Stimulated activated naive CD8-positive, alpha-beta T cell treated with anti-CD3 and anti-CD28 coated beads, Interleukin-15, Interleukin-2, amounts not matched to agents 100 ng/mL and 50 ng/mL, for 24 hours (primary cell): ENCODE measurements around the gene GPR153.

Experiments used
- H3K27ac Mint-ChIP-seq: one replicate; pipeline ENCODE4 v1.8.0; 2021; ENCODE audit warnings: mild to moderate bottlenecking, mixed read lengths
- H3K27me3 Mint-ChIP-seq: one replicate; pipeline ENCODE4 v1.8.0; 2021; ENCODE audit warnings: mixed read lengths
- H3K36me3 Mint-ChIP-seq: one replicate; pipeline ENCODE4 v1.8.0; 2021; ENCODE audit warnings: low read depth, mixed read lengths
- H3K4me1 Mint-ChIP-seq: one replicate; pipeline ENCODE4 v1.8.0; 2021; ENCODE audit warnings: low read depth, mixed read lengths
- H3K4me3 Mint-ChIP-seq: one replicate; pipeline ENCODE4 v1.8.0; 2021; ENCODE audit warnings: mild to moderate bottlenecking, mixed read lengths
- H3K9me3 Mint-ChIP-seq: one replicate; pipeline ENCODE4 v1.8.0; 2021; ENCODE audit warnings: mixed read lengths

The GPR153 gene

DNA sequence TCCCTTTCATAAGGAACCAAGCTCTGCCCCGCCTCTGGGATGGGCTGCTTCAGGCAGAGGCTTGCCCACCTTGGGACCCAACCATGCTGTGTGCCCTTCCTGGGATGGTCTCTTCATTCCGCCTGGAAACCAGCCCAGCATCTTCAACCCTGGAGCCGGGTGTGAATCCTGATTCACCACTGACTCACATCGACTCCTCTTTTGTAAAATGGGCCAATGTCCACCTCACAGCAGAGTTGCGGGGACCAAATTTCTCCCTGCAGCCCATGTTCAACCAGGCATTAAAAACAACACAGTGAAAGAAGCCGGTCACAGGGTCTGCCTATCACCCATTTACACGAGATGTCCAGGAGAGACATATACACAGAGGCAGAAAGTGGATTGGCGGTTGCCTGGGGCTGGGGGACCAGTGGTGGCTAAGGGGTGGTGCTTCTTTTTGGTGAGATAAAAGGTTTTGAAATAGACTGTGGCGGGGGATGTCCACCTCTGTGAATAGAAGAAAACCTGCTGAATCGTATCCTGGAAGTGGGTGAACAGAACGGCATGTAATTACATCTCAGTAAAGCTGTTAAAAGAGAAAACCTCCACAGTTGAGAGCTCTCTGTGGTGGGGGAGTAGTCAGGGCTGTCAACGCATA is 6.9 kb upstream of the GPR153 start:
- H3K27ac Mint-ChIP-seq, result no peak overlapping the region
- H3K9me3 Mint-ChIP-seq, result no peaks in the 10 kb centered on the region
- no peaks in the 10 kb centered on the region for H3K27me3 Mint-ChIP-seq
- H3K4me1 Mint-ChIP-seq, result no peaks in the 10 kb centered on the region
- H3K36me3 Mint-ChIP-seq, result no peaks in the 10 kb centered on the region
- H3K4me3 Mint-ChIP-seq, result no peak overlapping the region

DNA sequence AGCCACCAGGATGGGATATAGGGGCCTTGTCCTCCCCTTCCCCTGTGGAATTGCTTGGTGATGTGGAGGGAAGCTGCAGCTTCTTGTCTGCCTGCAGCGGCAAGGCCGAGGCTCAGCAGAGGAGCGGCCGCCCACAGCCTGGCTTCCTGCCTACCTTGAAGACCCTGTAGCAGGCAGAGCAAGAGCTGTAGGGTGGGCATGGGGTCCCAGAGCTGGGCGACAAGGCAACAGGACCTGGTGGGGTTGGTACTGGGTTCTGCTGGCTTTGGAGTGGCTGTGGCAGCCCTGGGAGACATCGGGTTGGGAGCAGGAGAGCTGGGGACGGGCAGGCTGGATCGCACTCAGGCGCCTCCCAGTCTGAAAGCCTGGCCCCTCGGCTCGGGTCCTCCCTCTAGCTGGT is 5.7 kb upstream of the GPR153 start:
- peaks cover 4% of the 10 kb centered on the region for H3K27me3 Mint-ChIP-seq

GRCh38 chr1:6265151-6265550 is 4.3 kb upstream of the GPR153 start:
- no peaks in the 10 kb centered on the region for H3K36me3 Mint-ChIP-seq
- H3K27me3 Mint-ChIP-seq, result peaks cover 4% of the 10 kb centered on the region
- no peak overlapping the region for H3K4me3 Mint-ChIP-seq
- H3K9me3 Mint-ChIP-seq, result no peaks in the 10 kb centered on the region
- no peak overlapping the region for H3K27ac Mint-ChIP-seq
- peaks cover 3% of the 10 kb centered on the region for H3K4me1 Mint-ChIP-seq

More for the DNA sequence above, 5.7 kb upstream of the GPR153 start:
- Mint-ChIP-seq H3K4me3 (no peak overlapping the region), H3K9me3 (no peaks in the 10 kb centered on the region), H3K4me1 (peaks cover 3% of the 10 kb centered on the region), H3K27ac (no peak overlapping the region), H3K36me3 (no peaks in the 10 kb centered on the region)

- peaks cover 11% of the 10 kb centered on the region for H3K4me1 Mint-ChIP-seq
- H3K36me3 Mint-ChIP-seq, result no peaks in the 10 kb centered on the region
- H3K27me3 Mint-ChIP-seq, result peaks cover 13% of the 10 kb centered on the region
- H3K4me3 Mint-ChIP-seq, result no peak overlapping the region
- no peaks in the 10 kb centered on the region for H3K9me3 Mint-ChIP-seq
- H3K27ac Mint-ChIP-seq, result no peak overlapping the region
These were observed 2.8 kb upstream of the GPR153 start for GRCh38 chr1:6263716-6264115.

- no peak overlapping the region for H3K4me3 Mint-ChIP-seq
- H3K4me1 Mint-ChIP-seq, result peaks cover 11% of the 10 kb centered on the region
- no peaks in the 10 kb centered on the region for H3K9me3 Mint-ChIP-seq
- no peaks in the 10 kb centered on the region for H3K36me3 Mint-ChIP-seq
- H3K27me3 Mint-ChIP-seq, result peaks cover 13% of the 10 kb centered on the region
- H3K27ac Mint-ChIP-seq, result no peak overlapping the region
These were observed 1.9 kb upstream of the GPR153 start for GRCh38 chr1:6262555-6263420.

- Mint-ChIP-seq H3K4me3 (peak overlapping the region; percentile 35), H3K9me3 (no peaks in the 10 kb centered on the region), H3K4me1 (peaks cover 11% of the 10 kb centered on the region), H3K27ac (no peak overlapping the region), H3K27me3 (peaks cover 13% of the 10 kb centered on the region), H3K36me3 (no peaks in the 10 kb centered on the region)
These were observed 707 bp upstream of the GPR153 start for GRCh38 chr1:6261615-6261995.

DNA sequence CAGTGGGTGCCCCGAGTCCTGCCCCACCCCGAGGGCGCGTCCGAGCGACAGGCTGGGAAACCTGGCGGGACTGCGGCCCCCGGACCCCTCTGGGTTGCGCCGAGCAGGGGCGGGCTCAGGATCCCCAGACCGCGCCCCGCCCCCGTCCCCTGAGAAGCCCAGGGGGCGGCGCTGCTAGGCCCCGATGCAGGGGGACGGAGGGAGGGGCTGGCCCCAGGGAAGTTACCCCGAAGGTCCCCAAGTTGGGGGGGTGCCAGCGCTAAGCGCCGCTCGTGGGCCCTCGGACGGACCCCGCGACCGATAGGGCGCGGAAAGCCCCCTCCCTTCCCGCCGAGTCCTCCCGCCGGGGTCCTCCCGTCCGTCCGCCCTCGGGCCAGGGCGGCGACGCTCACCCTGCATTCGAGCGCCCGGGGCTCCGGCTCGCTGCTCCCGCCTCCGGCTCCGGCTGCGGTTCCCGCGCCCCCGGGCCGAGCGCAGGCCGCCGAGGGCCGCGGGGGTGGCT is 414 bp downstream of the GPR153 start:
- H3K36me3 Mint-ChIP-seq, result no peaks in the 10 kb centered on the region
- no peaks in the 10 kb centered on the region for H3K9me3 Mint-ChIP-seq
- no peak overlapping the region for H3K27ac Mint-ChIP-seq
- H3K27me3 Mint-ChIP-seq, result peaks cover 13% of the 10 kb centered on the region
- H3K4me3 Mint-ChIP-seq, result no peak overlapping the region
- H3K4me1 Mint-ChIP-seq, result peaks cover 11% of the 10 kb centered on the region

DNA sequence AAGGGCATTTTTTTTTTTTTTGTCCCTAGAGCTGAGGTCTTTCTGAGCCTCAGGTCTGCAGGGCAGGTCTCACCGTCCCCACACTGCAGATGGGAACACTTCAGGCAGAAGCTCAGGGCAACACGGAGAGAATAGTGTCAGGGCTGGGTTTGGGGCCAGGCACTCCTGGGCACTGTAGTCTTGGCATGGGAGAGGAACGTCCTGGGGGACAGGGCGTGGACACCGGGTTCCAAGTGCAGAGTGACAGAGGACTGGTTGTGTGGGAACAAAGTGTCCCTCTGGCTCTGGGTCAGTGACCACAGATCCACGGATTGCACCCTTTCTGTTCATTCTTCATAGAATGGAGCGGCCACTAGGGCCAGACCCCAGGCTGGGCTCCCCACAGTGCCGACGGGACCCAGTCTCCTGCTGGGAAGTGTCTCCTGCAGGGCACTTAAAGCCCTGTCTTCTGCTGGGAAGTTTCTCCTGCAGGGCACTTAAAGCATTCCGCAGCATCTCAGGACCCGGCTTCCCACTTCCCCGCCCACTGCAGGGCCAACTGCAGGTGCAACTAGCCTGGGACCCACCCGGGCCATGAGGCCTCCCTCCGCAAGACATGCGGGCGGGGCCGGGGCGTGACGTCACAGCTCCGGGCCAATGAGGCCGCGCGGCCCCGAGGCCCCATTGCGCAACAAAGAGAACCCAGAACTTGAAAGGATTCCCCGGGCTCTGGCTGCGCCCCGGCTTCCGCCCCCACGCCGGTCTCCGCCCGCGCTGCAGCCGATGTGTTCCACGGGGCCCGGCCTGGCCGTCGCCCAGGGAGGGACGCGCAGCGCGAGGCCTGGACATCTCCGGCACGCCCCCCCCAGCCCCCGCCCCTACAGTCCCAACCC is 1.2 kb downstream of the GPR153 start:
- Mint-ChIP-seq H3K4me1 (peaks cover 11% of the 10 kb centered on the region), H3K4me3 (peak overlapping the region; percentile 17), H3K27me3 (peaks cover 13% of the 10 kb centered on the region), H3K27ac (no peak overlapping the region), H3K36me3 (no peaks in the 10 kb centered on the region), H3K9me3 (no peaks in the 10 kb centered on the region)

DNA sequence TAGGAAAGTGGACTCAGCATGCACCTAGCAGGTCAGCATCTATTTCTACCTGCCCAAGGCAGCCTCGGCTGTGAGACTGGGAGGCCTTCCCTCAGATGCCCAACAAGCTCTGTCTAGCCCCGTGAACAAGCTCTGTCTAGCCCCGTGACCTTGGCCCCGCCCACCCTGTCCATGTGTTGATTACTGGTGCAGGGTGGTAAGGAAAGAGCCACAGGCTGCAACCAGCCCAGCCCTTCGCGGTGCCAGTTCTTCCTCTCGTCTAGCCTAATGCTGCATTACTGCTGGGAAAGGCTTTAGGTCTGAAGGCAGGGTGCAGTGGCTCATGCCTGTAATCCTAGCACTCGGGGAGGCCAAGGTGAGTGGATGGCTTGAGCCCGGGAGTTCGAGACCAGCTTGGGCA is 2.2 kb downstream of the GPR153 start:
- H3K4me1 Mint-ChIP-seq, result peaks cover 11% of the 10 kb centered on the region
- no peaks in the 10 kb centered on the region for H3K36me3 Mint-ChIP-seq
- no peak overlapping the region for H3K4me3 Mint-ChIP-seq
- H3K27ac Mint-ChIP-seq, result no peak overlapping the region
- H3K9me3 Mint-ChIP-seq, result no peaks in the 10 kb centered on the region
- peaks cover 13% of the 10 kb centered on the region for H3K27me3 Mint-ChIP-seq

GRCh38 chr1:6257541-6258069 is 3.3 kb downstream of the GPR153 start:
- H3K27me3 Mint-ChIP-seq, result peaks cover 13% of the 10 kb centered on the region
- no peaks in the 10 kb centered on the region for H3K36me3 Mint-ChIP-seq
- H3K27ac Mint-ChIP-seq, result no peak overlapping the region
- H3K4me3 Mint-ChIP-seq, result no peak overlapping the region
- H3K4me1 Mint-ChIP-seq, result peaks cover 11% of the 10 kb centered on the region
- no peaks in the 10 kb centered on the region for H3K9me3 Mint-ChIP-seq

- no peaks in the 10 kb centered on the region for H3K9me3 Mint-ChIP-seq
- H3K4me1 Mint-ChIP-seq, result peaks cover 8% of the 10 kb centered on the region
- H3K4me3 Mint-ChIP-seq, result no peak overlapping the region
- peaks cover 8% of the 10 kb centered on the region for H3K27me3 Mint-ChIP-seq
- no peaks in the 10 kb centered on the region for H3K36me3 Mint-ChIP-seq
- H3K27ac Mint-ChIP-seq, result no peak overlapping the region
These were observed 4.3 kb downstream of the GPR153 start for GRCh38 chr1:6256645-6257044.

GRCh38 chr1:6254691-6255090 is 6.2 kb downstream of the GPR153 start:
- Mint-ChIP-seq H3K4me3 (no peak overlapping the region), H3K9me3 (no peaks in the 10 kb centered on the region), H3K36me3 (no peaks in the 10 kb centered on the region), H3K27ac (no peak overlapping the region), H3K4me1 (peaks cover 7% of the 10 kb centered on the region), H3K27me3 (peaks cover 19% of the 10 kb centered on the region)

GRCh38 chr1:6253380-6253779 is 7.5 kb downstream of the GPR153 start:
- no peak overlapping the region for H3K27ac Mint-ChIP-seq
- peaks cover 14% of the 10 kb centered on the region for H3K27me3 Mint-ChIP-seq
- H3K4me1 Mint-ChIP-seq, result peaks cover 2% of the 10 kb centered on the region

GRCh38 chr1:6252374-6252710 is 8.6 kb downstream of the GPR153 start:
- H3K27ac Mint-ChIP-seq, result no peak overlapping the region
- peaks cover 4% of the 10 kb centered on the region for H3K4me1 Mint-ChIP-seq
- peaks cover 19% of the 10 kb centered on the region for H3K27me3 Mint-ChIP-seq
- H3K4me3 Mint-ChIP-seq, result no peak overlapping the region
- no peaks in the 10 kb centered on the region for H3K9me3 Mint-ChIP-seq
- H3K36me3 Mint-ChIP-seq, result no peaks in the 10 kb centered on the region

More at GRCh38 chr1:6253380-6253779, 7.5 kb downstream of the GPR153 start:
- H3K9me3 Mint-ChIP-seq, result no peaks in the 10 kb centered on the region
- no peak overlapping the region for H3K4me3 Mint-ChIP-seq
- H3K36me3 Mint-ChIP-seq, result no peaks in the 10 kb centered on the region
